NCI-H1105 (cell line): ENCODE results near the gene MRAS.

ENCODE experiments used
- DNase-seq: peaks from one replicate; lab custom pipeline; 2025; lab: John Stamatoyannopoulos, UW

Gene MRAS

DNA sequence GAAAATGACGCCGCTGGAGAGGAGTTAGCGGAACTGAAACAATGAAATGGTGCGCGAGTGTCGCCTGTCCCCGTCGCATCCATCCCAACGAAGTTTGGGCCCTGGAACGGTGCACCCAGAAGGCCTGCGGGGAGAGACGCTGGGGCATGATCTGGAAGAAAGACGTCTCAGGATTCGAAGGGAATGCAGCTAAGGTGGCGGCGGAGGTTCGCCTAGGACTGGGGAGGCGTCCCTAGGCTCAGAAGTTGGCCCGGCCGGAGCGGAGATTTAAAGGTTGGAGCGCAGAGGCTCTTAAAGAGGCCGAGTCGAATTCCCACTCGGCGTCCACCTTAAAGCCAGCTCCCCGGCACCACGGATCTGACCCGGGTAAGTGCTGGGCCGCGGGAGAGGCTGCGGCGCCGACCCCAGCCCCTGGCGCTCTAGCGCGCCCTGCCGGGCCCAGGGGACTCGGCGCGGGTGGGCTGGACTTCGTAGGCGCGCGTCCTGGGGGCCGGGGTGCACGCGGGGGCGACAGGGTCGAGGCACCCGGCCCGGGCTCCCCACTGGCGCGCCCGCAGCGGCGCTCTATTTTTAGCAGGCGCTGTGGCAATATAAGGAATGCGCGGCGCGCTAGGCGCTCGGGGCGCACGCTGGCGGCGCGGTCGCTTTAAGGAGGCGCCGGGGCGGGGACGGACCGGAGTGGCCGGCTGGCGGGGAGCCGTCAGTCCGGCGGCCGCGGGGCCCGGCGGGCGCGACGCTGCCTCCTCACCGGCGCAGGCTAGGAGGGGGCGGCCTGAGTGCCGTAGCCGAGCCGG is at the start of gene MRAS:
MRAS (plus strand) TSS at position 620 of the 794 bp plus-strand sequence. CDS start 24,305 bp downstream, outside the sequence.
- peak; percentile 41 for DNase-seq

DNA sequence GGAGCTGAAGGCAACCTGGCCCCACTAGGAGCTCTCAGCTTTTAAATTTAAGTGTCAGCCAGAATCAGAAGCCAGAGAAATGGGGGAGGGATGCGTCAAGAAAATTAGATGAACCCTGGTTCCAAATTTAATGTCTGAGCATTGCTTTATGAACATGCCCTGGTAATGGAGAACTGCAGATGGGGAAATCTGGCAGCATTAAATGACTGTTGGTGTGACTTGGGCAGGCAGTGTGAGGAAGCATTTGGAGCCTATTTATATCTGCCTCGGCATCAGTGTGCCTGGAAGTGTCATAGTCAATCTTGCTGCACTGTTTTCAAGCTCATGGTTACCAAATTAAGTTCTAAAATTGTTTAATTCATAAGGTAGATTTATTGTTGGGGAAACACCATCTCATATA is 47.7 kb upstream of the MRAS start:
- no peak for DNase-seq

DNA sequence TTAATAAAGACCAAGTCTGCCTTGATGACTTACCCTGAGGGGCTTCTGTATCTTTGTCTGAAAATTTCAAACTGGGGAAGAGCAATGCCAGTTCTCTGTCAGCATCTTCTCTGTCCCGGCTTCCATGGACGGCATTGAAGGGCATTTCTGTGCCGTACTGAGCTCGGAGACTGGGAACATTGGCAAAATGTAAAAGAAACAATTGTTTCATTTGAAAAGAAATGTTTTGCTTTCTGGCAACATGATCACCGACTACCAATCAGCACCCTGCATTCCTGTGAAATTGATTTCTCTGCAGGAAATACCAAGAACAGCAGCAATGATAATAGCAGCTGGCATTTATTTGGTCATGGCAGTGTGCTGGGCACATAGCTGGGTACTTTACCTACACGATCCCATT is 44.9 kb upstream of the MRAS start:
- DNase-seq, result no peak

DNA sequence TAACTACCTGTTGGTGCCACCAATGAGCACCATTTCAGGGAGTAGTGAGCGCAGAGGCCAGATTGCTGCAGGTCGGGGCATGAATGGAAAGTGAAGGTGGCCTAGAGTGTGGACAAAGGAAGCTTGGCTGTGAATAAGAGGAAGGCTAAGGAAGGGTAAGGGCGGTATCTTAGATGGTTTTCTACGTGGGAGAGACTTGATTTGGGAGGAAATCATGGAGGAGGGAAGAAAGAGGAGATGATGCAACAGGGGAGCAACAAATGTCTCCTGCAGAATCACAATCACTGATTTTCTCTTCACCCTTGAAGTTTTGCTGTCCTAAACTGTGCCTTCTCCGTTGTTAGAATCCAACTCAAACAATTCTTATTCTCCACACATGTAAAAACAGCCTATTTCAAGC is 40.5 kb upstream of the MRAS start:
- no peak for DNase-seq

DNA sequence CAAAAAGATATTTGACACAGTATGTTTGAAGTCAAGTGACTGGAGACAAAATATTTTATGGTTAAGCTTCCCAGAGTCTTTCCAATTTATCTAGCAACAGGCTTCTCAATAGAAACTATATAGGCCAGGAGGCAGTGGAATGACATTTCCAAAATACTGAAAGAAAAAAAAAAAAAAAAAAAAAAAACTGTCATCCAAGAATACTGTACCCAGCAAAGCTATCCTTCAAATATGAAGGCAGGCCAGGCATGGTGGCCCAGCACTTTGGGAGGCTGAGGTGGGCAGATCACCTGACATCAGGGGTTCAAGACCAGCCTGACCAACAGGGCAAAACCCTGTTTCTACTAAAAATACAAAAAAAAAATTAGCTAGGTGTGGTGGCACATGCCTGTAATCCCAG is 39.6 kb upstream of the MRAS start:
- no peak for DNase-seq

DNA sequence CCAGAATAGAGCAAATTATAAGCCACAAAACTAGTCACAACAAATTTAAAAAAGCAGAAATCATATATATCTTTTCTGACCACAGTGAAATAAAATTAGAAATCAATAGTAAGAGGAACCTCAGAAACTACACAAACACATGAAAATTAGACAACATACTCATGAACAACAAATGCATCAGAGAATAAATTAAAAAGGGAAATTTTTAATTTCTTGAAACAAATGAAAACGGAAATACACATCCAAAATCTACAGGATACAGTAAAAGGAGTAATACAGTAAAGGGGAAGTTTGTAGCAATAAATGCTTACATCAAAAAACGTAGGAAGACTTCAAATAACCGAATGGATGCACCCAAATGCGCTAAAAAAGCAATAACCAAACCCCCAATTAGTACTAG is 37.9 kb upstream of the MRAS start:
- no peak for DNase-seq

DNA sequence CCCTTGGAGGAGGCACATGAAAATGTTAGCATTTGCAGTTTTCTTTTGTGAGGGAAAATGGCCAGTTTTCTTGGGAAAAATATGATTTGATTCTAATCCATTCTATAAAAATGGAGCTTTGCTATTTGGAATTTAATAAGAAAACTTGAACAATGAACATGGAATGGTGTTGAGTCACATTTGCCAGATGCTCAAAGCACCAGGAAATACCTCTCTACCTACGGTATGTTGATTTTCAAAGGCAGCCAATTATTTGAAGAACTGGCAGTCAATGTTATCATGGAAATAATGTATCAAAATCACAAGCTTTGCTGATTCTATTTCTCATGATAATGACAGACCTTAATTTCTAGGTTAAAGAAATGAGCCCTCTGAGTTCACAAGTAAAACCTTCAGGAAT is 33.6 kb upstream of the MRAS start:
- DNase-seq, result no peak

DNA sequence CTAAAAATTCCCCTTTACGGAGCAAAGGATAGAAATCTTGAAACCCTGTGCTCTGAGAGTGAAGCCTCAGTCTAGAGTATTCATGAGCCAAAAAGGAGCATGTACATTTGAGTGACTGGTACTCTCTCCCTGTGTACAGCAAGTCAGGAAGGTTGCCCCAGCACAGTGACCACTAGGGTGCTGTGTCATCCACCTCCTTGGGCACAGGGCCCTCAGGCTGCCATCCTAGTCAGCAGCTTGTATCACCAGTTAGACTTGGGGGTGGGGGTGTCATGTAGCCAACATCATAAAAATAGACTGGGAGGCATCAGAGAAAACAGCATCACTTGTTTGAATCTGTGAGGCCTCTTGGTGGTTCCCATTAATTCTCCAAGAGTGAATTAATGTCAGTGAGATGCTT is 30.7 kb upstream of the MRAS start:
- DNase-seq, result no peak

DNA sequence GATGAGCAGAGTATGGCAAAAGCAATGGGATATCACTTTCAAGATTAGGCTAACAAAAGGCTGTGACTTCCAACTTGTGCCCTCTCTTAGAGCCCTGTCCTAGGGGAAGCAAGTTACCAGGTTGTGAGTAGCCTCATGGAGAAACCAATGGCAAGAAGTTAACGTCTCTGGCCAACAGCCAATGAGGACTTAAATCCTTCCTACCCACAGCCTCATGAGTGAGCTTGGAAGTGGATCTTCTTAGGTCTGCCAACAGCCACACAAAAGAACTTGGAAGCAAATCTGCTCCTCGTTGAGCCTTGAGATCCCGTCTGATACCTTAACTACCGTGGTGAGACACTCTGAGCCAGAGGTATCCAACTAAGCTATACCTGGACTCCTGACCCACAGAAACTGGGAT is 24.4 kb upstream of the MRAS start:
- no peak for DNase-seq

DNA sequence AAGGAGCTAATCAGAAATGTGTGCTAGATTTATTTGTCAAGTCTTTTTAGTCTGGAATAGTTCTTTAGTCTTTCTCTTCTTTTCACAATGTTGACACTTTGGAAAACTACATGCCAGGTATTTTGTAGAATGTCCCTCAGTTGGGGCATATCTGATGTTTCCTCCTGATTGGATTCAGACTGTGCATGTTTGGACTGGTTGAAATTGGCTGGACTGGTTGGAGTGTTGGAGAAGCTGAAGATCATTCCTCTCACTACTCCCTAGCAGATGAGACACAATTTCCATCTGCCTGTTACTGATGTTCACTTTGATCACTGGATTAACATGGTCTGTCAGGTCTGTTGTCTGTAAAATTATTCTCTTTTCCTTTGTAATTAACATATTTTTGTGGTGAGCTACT is 22.4 kb upstream of the MRAS start:
- DNase-seq, result no peak

DNA sequence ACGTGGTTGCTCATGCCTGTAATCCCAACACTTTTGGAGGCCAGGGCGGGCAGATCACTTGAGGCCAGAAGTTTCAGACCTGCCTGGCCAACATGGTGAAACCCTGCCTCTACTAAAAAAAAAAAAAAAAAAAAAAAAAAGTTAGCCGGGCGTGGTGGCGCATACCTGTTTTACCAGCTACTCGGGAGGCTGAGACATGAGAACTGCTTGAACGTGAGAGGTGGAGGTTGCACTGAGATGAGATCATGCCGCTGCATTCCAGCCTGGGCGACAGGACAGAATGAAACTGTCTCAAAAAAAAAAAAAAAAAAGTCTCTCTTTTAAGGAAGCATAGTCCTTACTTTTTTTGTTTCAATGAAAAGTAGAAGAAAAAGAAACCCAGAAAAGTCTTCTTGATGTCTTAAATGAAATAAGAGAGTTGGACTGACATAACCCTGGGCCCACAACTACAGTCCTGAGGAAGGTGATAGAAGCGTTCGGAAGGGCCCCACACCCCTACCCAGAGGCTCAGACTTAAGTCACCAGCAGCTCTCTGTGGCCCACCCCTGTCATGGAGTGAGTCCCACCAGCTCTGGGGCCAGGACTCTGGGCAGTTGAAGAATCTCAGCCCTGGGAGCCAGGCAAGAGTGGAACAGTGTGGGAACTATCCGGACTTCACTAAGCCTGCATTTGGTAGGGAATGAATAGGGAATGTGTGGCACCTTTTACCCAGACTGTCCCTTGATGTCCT is 21.3 kb upstream of the MRAS start:
- DNase-seq, result no peak

DNA sequence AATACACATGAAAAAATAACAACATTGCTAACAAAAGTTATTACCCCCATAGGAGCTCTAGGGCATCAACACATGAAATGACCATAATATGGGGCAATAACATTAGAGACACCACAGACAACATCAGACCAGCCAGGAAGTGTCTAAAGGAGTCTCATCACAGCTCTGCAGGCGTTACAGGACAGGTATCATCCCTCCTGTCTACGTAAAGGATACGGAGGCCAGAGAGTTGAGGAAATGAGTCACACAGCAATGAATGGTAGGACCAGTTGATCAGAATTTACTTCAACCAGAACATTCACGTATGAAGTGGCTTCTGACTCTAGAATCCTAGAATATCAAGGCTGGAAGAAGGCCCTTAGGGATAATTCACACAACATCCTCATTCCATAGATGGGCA is 20.5 kb upstream of the MRAS start:
- no peak for DNase-seq

DNA sequence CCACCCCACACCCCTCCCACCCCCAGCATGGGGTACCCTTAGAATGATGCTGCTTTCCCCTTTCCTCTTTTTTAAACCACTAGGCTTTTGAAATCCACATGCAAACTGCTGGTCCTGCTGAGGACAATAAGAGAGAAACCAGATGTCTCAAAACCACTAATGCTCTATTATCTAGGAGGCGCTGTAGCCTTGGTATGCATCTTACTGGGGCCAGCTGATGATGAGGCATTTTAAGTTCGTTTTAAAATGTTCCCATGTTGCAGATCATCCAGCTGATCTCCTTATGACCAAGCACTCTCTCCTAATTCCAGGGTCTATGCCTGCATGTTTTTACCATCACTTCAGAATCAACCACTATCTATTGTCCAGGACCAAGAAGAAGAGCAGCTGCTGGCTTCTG is 20.0 kb upstream of the MRAS start:
- no peak for DNase-seq

DNA sequence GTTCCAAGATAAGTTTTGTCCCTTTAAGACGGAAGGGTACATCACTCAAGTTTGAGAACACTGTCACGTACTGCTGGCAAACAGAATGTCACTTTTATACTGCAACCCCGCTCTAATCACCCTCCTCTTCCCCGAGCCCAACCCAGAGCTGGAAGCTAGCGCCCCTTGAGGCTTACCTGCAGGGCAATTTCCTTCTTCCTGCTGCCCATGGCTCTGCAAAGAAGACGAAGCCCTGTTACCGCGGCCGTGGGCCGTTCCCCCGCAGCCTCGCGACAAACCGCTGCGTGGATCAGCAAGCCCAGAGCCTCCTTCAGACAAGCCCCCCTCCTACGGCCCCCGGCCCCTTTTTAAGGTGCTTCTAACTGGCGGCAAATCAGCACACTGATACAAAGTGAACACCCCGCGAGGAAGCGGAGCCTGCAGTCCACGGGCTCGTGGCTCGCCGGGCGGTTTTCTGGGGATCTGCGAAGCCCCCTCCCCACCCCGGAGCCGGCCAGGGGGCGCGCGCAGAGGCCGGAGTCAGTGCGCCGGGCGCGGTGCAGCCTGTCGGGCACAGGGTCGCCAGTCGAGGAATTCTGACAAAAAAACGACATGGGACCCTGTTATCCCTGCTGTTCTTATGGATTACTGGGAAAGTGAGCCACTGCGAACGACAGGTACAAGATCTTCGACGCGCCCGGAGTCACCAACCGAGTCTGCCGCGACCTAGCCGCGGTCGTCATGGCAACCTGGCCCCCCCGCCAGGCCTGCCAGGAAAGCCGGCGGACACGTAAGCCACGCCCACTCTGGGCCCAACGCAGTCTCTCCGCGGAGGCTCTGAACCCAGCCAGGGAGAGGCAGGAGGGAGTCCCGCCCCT is 19.0 kb upstream of the MRAS start, which contains the start of gene NME9:
NME9 (minus strand) TSS at position 725 of the 857 bp plus-strand sequence; CDS start at position 209, 516 bp downstream.
- peak; percentile 100 for DNase-seq

DNA sequence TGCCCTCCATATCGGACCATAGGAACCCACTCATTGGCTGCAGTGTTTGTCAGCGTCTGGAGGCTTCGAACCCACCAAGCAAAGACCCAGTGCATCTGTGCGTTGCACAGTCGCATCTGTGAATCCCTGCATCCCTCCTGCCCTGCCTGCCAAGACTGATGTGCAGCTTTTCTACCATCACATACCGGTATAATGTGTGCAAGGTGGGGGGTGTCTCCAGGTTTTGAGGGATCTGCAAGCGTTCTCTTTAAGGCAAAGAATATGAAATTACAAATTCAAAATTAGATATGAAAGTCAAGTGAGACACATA is 18.4 kb upstream of the MRAS start:
- no peak for DNase-seq

DNA sequence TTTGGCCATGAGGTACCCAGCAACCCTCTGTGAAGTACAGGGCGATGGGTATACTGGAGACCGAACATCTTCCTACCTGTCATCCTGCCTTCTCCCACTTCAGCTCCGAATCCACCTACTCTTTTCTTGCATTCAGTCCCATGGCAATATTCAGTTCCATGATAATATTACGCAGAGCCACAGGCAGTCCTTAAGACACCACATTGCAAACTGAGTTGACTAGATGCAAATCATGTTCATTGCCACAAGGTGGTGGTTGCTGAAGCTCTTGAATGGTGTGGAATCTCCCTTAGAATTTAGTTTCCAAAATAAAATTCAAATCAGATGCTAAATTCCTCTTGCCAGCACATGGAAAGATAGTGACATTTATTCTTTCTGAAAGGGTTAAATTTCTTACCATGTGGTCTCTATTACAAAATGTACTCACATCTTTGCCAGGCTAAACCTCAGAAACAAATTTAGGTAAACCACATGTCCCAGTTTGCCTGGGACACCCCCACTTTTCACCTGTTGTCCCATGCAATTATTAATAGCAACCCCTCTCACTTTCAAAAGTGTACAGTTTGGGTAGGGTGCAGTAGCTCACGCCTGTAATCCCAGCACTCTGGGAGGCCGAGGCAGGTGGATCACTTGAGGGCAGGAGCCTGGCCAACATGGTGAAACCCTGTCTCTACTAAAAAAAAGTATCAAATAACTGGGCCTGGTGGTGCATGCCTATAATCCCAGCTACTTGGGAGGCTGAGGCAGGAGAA is 17.1 kb upstream of the MRAS start:
- DNase-seq, result no peak

DNA sequence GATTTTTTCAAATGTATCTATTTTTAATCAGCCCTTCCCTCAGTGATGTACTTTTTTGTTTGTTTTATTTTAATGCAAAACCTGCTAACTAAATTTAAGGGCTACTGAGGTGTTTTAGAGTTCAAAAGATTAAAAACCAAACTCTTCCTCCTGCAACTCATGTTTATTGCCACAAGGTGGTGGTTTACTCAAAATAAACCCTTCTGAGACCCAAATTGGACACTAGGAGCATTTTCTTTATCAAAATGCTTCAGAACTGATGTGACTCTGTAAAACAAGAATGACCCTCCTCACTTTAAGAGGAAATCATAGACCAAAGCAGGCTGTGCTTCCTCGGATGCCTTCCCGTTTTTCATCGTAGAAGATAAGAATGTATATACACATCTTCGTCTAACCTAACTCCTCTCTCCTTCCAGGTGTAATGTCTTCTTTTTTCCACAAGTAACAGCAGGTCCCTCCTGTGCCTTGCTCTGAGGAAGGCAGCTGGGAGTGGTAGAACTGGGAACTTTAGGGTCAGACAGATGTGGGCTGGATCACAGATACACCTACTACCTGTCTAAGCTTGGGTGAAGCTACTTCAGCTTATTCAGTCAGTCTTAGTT is 15.8 kb upstream of the MRAS start:
- peak; percentile 13 for DNase-seq

DNA sequence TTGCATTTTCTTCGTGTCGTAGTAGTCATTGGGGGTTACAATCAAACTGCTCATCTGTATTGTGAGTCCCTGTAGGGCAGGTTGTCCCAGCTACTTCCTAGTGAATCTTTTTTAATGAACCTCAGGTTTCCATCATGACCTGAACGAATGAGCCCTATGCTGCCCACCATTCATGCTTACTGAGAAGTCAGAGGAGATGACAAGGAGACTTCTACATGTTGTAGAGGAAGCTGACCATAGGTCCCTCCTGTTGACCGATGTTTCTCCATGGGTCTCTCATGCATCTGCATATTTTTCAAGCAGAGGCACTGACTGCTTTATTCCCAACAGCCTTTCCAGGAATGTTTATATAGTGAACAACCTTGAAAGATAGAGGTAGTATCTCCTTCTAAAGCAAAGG is 13.8 kb upstream of the MRAS start:
- no peak for DNase-seq

DNA sequence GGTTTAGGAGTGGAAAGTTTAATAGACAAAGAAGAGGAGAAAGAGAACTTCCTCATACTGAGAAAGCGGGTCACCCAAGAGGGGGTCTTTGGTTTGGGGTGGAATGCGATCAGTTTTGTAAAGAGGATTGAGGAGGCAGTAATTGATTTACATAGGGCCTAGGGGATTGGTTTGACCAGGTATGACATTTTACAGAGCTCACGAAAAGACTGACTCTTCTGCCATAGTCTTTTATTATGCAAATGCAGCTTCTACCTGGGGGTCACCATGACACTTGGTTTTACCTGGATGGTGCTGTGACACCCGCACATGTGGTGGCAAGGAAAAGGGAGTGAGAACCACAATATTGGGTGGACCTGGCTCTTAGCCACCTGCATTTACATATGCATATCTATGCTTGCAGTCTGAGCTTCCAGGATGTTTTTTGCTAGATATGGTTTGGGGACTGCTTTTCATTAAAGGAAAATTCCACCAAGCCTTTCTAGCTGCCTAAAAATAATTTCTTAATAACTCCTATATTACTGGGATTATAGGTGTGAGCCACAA is 11.9 kb upstream of the MRAS start:
- DNase-seq, result no peak

DNA sequence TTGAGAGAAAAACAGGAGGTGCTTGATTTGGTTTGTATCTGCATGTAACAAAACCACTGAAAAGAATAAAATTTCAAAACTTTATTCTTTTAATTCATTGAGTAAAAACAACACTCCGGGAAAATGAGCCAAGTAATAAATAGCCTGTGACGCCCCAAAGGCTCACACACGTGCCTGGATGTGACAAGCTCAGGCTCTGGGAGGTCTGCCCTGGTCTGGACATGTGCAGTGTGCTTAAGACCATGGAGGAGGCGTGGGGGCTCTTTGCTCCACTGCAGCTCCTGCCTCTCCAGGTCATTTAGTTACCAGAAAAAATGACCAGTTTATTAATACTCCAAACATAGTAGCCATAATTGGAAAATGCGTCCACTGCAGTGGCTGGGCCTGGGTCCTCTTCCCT is 10.1 kb upstream of the MRAS start:
- DNase-seq, result no peak

DNA sequence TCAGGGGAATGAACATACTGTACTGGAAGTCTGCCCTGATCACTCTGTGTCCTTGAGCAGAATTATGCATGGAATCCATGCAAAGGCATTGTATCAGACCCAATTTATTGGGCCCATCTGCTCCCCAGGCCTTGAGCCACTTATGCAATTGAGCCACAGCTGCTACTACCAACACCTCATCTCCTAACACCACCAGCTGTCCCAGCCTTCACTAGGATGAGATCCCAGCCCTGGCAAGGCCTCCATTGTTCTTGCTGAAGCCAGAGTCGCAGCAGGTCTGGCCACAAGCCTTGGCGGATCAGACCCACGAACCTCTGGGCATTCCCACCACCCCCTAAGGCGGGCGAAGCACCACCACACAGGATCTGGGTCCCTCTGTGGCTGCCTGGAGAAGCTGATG is 9.6 kb upstream of the MRAS start:
- DNase-seq, result no peak
